Islet of Langerhans (tissue), 1 donor: ENCODE data around the gene SEL1L3.

Experiments used
- FAIRE-seq: peaks from one replicate; lab custom pipeline; 2011; peaks lifted over from hg19 to GRCh38; lab: Jason Lieb, UNC

The SEL1L3 gene

DNA sequence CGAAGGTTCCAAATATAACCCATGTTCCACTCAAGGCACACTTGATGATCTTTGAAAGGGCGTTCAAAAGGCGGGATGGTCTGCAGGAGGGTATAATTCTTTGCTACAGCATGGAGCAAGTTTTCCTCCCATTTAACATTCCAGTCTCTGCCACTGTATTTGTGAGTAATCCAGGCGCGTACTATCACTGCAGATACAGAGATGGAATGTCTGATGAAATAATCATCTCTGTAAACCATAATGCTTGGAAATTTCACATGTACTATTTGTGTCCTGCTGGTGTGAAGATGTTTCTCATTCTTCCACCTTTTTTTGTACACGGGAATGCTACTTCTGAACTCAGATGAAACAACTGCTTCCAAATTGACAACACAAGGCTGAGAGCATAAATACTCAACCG is 15.5 kb downstream of the SEL1L3 start:
- FAIRE-seq, result no peak

DNA sequence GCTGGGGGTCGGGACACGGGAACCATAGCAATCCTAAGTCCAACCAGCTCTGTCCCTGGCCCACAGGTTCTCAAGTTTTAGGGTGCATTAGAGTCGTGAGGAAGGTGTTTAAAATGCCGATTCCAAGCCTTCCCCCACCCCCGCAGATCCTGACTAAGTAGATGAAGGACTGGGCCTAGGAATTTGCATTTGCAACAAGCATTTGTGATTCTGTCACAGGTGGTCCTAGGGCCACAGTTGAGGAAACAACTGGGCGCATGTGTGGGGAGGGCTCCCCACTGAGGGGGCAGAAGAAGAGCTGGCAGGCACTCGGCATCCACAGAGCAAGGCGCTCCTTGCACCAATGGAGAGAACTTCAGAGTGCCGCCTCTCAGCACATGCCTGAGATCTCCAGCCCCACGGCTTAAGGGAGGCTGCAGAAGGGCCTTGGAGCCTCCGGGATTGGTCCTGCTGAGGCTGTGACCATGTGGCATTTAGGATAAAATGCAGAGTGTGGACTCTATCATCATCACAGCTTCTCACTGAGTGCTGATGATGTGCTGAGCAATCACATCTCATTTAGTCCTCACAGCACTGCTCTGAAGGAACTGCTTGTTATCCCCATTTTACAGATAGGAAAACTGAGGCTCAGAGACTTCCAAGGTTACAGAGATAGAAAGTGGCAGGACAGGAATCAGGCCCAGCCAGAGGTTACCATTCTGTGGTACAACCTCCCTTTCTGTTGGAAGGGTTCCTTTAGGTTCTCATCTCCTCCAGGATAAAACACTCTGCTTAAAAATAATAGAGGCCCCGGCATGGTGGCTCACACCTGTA is 16.7 kb downstream of the SEL1L3 start:
- FAIRE-seq, result no peak

DNA sequence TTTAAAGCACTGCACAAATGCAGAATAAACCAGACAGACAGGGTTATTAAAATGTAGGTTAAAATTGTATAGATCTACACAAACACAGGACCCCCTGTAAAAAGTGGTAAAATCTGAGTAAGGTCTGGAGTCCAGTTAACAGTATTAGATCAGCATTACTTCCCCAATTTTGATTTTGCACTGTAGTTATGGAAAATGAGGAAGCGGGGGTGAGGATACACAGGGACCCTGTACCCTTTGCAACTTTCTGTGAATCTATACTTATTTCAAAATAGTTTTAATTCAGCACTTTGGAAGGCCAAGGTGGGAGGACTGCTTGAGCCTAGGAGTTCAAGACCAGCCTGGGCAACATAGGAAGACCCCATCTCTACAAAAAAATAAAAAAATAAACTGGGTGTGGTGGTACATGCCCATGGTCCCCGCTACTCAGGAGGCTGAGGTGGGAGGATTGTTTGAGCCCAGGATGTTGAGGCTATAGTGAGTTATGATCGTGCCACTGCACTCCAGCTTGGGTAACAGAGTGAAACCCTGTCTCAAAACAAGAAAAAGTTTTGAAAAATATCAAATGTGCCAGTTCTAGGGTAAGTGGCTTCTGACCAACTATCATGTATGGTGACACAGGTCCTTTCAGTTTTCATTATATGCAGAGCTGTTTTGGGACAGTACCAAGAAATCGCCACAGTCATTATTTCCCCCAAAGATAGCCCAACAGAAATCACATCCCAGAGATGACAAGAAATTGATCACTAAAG is 17.7 kb downstream of the SEL1L3 start:
- no peak for FAIRE-seq

DNA sequence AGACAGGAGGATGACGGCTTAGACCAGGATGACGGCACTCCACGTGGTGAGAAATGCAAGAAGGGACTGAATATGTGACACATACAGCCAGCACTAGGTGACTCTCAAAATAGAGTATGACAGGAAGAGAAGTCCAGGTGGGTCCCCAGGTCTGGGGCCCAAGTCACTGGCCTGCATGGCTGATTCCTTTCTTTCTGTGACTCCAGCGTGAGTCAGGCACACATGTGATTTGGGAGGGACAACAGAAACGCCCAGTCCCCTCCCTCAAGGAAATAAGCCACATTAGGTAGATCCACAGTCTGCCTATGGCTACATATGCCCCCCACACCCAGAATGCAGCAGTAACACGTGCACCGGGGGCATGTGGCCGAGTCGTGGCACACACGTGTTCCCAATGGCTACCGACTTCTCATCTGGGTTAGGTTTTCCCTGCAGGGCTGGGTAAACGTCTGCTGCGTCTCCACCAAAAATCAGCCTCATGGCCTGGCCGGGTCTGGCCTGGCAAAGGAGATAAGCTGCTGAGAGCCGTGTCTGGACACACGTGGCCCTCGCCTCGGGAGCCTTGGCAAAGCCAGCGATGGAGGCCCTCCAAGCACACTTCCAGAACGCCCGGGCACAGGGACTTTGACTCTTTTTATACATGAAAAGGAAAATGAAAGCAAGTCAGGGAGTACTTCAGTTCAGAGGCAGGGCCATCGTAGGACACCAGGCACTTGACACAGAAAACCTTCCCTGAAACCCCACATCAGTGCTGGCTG is 19.3 kb downstream of the SEL1L3 start:
- no peak for FAIRE-seq

DNA sequence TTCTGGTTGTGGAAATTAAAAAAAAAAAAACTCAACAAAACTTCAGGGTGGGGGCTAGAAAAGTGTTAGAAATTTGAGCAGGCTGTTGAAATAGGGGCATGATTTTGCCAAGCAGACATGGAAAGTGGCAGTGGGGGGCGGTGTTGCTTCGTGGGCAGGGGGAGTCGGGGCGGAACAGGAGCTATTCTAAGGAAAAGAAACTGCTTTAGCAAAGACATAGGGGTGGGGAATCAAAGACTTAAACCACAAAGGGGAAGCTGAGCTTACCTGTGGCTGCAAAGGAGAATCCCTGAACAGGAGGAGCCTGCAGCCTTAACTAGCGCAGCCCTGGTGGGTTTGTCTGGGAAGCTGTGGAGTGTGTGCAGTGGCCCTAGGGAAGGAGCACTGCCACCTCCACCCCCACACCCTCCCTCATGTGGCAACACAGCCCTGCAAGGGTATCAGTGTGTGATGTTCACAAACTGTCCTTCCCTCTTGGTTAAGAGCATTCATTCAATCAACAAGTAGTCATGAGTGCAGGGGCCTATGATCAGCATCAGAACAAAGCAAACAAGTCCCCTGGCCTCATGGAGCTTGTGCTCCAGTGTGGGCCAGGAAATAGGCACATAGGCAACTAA is 20.5 kb downstream of the SEL1L3 start:
- no peak for FAIRE-seq

DNA sequence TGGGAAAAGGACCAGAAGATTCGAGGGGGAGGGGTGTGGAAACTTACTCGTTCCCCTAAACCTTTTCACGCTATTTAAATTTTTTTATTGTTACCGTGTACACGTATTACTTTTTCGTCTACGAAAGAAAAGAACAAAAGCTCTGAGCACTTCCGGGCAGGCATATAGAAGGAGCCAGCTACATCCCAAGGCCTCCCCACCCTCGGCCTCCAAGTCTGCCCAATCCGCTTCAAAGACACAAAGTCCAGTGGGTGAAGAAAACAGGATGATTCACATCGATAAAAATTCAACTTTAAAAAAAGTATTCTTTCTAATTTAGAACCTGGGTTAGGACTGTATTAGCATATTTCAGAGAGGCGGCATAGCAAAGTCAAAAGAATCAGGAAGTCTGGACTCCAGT is 23.1 kb downstream of the SEL1L3 start:
- FAIRE-seq, result no peak

DNA sequence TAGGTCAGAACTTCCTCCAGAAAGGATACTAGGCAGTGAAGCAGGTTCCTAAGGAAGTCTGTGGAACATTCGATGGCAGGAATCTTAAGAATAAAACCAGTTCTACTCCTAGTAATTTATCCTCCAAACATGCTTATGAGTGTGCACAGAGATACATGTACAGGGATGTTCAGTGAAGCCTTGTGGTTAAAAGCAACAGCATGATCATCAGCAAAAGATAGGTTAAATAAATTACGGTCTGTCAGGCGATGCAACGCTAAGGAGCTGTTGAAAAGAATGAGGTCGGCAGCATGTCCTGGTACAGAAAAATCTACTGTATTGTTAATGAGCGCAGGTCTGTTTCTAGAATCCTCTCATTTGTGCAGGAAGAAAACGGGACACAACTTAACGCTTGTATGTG is 23.6 kb downstream of the SEL1L3 start:
- no peak for FAIRE-seq

DNA sequence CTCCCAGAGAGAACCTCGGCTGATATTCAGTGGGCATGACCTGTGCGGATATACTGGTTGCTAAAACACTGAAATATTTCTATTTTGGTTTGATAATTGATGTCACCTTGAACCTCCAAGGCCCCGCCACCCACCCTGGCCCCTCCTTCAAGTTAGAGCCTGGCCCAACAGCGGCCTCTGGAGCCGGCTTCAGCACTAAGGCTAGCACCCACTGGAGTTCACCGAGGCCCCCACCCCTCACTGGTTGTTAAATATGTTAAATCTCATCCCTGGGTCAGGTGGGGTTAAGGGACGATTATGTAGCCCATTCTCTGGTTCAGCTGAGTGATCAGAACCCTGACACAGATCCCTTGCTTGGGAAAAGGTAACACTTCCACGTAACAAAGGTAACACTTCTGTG is 24.3 kb downstream of the SEL1L3 start:
- no peak for FAIRE-seq

DNA sequence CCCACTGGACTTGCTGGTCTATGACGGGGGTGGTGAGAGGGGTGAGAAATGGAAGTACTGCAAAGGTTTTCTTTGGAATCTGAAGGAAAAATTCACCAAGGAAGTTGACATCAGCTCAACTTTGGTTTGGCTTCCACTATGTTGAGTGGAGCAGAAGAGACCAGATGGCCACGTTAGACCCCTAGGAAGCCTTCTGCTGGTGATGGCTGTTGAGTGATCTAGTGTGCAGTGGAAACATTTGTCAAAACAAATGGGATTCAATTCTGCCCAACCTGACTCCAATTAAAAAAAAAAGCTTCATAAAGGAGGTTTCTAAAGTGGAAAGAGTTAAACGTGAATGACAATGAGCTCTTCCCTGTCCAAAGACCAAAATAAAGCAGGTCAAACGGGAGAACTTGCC is 25.7 kb downstream of the SEL1L3 start:
- FAIRE-seq, result no peak

DNA sequence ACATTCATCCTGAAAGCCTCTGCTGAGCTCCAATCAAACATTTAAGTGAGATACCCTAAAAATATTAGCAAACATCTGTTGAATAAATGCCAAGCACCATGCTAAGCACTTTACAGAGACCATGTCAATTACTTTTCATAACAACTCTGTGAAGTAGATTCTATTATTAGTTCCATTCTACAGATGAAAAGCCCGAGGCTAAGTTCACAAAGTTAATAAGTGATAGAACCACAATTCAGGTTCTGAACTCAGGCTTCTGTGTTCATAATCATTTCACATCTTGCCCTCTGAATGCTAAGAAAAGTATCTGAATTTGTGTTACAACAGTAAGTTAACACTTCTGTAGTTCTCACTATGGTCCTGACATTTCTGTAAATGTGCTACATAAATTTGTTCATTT is 27.4 kb downstream of the SEL1L3 start:
- FAIRE-seq, result no peak

DNA sequence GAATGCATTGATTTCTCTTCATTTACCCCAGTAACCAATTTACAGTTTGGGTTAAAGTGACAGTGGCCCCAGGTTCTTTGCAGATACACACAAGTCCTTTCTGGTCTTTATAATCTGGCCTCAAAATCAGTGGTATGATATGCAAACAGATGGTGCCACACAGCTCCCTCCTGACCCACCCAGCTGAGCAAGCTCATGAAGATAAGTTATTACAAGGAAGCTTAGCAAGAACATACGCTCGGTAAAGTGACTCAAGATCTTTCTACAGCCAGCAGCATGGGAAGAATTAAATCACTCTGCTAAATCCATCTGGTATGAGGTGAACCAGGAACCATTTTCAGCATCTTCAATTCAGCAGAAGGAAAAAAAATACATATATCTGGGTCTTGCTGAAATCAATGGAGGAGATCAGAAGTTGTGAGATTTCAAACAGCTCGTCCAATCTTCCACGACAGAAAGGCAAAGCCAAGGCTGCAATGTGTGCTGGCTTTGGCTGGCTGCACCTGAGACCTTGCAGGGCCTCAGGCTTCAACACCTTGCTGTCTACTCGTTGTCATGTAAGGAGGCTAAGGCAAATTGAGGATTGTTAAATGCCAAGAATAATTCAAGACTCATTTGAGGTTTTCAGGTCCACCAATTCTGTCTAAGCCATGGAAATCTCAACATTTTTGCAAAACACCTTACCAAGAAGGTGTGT is 28.2 kb downstream of the SEL1L3 start:
- FAIRE-seq, result no peak

DNA sequence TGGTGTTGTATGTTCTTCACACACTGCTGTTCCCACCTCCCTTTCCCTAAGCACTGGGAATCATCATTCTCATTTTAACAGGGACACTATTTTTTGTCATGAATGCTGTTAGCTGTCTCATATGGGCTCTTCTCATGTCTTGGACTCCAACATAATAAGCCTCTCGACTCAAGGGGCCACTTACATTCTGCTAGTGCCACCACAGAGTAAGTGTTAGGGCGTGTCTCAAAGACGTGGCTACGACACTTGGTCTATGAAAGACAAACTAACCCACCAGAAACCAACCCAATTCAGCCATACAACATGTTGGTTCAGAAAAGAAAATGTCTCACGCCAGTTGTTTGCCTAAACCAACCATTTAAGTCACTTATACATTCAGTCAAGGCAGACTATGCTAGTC is 32.2 kb downstream of the SEL1L3 start:
- FAIRE-seq, result no peak

DNA sequence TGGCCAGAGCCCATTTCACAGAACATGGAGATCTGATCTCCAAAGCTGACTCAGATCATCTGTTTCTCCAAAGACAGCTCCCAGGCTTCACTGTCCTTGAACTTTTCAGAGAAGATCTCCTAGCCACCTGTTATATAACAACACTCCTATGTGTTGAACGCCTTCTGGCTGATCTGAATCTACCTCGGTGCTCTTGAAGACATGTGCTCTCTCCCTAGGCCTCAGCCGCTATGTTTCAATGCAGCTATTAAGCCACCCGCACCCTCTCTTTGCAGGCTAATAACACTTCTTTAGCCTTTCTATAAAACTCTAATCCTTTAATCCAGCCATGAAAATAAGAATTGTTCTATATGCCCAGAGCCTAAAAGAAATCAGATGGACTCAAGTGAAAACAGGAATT is 34.9 kb downstream of the SEL1L3 start:
- FAIRE-seq, result no peak

DNA sequence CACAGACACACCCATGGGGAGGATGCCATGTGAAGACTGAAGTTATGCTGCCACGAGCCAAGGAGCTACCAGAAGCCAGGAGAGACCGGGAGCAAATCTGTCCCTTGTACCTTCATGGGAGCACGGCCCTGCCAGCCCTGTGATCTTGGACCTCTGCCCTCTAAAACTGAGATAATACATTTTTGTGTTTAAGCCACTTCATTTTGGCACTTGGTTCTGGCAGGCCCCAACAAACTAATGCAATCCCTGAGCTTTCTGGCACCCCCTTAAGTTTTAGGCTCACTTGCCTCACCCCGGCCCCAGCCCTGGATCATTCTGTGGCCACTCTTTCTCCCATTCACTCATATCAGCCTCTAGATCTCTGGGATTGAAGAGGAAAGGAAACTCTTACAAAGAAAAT is 35.4 kb downstream of the SEL1L3 start:
- no peak for FAIRE-seq

DNA sequence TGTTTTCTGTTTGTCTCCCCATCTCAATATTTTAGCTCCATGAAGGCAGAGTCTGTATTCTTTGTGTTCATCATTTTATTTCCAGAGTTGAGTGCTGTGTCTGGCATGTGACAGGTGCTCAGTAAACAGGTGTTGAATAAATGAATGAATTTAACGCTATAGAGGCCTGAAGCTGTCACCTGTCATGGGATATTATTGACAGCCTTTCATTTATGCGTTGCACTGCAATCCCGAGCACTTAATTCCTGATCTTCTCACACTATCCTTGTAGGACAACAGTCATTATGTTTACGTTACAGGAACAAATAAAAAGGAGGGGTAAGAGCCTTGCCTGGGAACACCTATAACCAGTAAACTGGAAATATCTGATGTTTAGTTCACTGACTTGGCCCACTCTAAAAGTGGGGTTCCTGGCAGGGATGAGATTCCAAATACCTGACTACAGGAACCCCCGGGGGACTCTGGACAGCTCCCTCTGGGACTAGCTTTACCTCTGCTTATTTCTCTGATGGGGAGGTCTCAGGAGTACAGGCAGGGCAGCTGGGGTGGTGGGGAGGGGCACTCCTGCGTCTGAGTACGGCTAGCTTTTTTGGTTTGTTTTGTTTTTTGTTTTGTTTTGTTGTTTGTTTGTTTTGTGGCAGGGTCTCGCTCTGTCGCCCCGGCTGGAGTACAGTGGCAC is 36.6 kb downstream of the SEL1L3 start:
- FAIRE-seq, result no peak

DNA sequence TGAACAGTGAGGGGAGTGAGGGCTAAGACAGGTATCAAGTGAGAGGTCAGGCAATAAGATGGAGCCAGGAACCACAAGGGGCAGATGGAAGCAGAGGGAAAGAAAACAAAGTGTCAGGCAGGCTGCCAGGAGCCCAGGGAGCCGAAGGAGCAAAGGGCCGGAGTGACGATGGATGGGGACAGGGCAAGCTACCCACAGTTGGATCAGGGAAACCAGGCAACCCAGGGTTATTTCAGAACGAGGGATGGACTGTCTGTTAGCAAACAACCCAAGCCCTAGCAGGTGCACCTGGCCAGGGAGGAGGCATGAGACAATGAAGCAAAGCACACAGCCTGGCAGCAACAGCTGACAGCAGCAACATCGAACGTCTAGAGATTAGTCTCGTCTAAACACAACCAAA is 39.2 kb downstream of the SEL1L3 start:
- FAIRE-seq, result no peak

DNA sequence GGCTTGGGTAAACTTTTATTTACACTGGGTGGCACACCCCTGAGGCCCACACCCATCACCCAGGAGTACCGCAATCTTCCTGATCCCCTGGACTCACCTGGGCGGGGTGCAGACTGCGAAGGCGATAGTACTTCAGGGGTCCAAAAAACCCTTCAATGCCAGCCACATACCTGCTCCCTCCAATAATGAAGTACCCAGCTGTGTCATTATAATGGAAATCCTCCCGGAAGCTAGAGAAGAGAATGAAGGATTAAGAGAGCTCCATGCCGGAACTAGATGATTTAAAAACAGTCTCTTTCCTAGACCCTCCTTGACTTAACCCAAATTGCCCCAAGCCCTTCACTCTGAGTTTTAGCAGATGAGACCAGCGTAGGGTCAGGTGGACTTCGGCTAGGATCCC is 40.9 kb downstream of the SEL1L3 start:
- no peak for FAIRE-seq

DNA sequence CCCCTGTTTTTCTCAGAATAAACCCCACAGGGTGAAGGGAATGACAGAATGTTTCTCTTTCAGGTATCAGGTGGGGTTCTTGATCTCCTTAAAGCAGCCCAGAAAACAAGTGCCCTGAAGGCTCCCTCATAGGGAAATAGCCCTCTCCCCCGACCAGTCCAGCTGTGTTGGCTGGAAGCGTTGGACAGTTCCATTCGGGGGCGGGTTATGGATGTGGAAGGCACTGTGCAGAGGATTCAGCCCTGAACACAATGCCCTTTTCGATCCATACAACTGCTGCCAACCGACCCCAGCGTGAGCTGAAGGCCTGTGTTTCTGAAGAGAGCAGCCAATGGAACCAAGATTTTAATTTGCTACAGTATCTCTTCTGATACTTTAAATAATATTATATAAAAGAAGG is 41.5 kb downstream of the SEL1L3 start:
- no peak for FAIRE-seq

DNA sequence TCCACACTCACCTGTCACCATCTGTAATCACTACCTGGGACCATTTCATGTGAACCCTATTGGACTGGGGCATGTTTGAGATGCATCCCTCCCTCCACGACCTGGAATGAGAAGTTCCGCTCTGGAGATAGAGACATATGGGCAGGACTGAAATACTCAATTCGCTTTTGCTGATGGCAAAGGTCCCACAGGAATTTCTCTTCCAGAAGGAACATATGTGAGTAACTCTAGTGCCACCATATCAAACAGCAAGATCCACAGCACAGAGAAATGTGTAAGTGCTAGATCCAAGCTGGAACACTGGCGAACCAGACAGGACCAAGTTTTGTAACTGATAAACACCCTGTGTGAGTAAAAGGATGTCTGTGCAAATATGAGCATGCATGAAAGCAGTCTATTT is 43.9 kb downstream of the SEL1L3 start:
- FAIRE-seq, result no peak

DNA sequence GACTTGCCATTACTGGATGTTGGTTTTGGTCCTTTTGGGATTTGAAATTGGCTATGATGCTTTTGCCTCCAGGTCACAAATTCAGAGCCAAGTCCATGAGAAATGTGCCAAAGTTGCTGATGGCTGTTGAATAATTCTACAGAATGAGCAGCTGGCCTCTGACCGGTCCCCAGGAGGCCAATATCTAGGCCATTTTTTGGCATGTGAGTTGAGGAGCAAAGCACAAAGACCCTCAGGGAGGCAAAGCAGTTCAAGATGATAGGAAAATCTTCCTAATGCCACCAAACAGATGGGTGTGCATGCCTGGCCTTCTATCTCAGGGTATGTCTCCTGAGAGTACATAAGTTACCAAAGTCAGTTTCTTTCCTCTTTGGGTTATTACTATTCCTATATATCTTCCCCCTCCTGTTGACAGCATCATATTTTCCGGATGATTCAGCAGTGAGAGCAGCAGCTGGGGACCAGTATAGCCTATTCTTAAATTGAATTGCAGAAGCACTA is 44.4 kb downstream of the SEL1L3 start:
- no peak for FAIRE-seq

DNA sequence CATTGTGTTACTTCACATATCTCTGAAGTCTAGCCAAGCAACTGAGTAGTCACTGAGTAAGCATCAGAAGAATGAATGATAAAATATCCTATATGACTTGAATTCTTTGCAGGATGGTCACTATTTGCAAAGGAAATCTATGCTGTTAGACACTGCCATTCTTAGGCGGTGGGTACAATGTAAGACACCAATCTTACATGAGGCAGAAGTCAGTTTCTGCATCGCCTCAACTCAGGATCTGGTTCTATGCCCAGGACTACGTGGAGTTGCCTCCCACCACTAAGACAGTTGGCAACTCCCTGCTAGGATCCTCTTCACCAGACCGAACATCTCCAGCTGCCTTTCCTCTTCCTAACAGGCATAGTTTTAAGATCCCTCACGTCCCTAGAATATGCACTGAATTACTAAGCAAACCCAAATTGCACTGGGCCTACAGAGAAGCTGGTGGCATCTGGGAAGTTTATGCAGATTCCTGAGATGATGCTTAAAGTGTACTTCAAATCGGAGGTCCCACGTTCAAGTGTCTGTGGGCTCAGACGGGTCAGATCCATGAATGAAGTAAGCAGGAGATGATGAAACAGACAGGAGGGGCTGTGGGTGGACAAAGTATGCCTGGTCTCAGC is 45.6 kb downstream of the SEL1L3 start:
- no peak for FAIRE-seq
